Sciatic nerve (tissue), 2 donors: Measurements from ENCODE around the gene CYSRT1. TPM values are rescaled to one million over a fixed set of nuclear protein-coding genes. Genes with fewer than 3 reads are reported as not detected.
"Not testable (repeated sequence)": the region's sequence is repeated elsewhere in the genome, so short reads cannot be mapped to it uniquely, and the experiment has no call there.

Experiments used
- ATAC-seq: fragments of 200-7000 bp; cut with Tn5 transposase; one replicate; pipeline ENCODE4 v1.9.1; 2020; ENCODE audit warnings: mild to moderate bottlenecking, moderate library complexity
- DNase-seq: peaks from one replicate; pipeline ENCODE4 v3.0.0-alpha.2; 2020; ENCODE audit warnings: low spot score
- intact Hi-C: fragments of 100-400 bp; cut with DNase I; formaldehyde crosslinking; loops from one replicate; pipeline ENCODE4 v1.14.2; 2022
- total RNA-seq: library from RNA; stranded (reverse); fragmentation: NEBNext Ultra II Directional; extraction: Animal tissue kit (Norgen Biotek cat#: 25700); gene quantifications from one replicate; pipeline ENCODE4 v1.2.1, GENCODE V29; 2021
- donor health status: DM: no; HTN: no; CAD: no.
- donor health status: DM: no; HTN: no; CAD: no.

Gene CYSRT1
- total RNA-seq, 1 donor from 2014 or later: not detected

DNA sequence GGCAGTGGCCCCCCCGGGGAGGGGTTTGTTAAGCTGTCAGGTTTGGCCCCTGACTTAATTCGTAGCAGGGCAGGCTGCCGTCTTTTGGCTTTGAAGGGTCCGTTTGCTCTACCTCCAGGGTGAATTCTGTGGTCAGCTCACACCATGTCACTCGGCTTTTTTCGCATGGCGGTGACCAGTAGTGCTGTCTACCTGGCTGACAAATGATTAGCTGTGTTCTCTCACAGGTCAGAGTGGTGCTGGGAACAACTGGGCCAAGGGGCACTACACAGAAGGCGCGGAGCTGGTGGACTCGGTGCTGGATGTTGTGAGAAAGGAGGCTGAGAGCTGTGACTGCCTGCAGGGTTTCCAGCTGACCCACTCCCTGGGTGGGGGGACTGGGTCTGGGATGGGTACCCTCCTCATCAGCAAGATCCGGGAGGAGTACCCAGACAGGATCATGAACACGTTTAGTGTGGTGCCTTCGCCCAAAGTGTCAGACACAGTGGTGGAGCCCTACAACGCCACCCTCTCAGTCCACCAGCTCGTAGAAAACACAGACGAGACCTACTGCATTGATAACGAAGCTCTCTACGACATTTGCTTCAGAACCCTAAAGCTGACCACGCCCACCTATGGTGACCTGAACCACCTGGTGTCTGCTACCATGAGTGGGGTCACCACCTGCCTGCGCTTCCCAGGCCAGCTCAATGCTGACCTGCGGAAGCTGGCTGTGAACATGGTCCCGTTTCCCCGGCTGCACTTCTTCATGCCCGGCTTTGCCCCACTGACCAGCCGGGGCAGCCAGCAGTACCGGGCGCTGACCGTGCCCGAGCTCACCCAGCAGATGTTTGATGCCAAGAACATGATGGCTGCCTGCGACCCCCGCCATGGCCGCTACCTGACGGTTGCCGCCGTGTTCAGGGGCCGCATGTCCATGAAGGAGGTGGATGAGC lies 17.6 kb downstream of the CYSRT1 start:
- ATAC-seq: no peak
- intact Hi-C loops: no loop called here
- no peak for DNase-seq

DNA sequence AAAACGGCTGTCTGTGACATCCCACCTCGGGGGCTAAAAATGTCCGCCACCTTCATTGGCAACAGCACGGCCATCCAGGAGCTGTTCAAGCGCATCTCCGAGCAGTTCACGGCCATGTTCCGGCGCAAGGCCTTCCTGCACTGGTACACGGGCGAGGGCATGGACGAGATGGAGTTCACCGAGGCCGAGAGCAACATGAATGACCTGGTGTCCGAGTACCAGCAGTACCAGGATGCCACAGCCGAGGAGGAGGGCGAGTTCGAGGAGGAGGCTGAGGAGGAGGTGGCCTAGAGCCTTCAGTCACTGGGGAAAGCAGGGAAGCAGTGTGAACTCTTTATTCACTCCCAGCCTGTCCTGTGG lies 18.3 kb downstream of the CYSRT1 start:
- intact Hi-C loops, ATAC-seq, DNase-seq: not testable (repeated sequence)

DNA sequence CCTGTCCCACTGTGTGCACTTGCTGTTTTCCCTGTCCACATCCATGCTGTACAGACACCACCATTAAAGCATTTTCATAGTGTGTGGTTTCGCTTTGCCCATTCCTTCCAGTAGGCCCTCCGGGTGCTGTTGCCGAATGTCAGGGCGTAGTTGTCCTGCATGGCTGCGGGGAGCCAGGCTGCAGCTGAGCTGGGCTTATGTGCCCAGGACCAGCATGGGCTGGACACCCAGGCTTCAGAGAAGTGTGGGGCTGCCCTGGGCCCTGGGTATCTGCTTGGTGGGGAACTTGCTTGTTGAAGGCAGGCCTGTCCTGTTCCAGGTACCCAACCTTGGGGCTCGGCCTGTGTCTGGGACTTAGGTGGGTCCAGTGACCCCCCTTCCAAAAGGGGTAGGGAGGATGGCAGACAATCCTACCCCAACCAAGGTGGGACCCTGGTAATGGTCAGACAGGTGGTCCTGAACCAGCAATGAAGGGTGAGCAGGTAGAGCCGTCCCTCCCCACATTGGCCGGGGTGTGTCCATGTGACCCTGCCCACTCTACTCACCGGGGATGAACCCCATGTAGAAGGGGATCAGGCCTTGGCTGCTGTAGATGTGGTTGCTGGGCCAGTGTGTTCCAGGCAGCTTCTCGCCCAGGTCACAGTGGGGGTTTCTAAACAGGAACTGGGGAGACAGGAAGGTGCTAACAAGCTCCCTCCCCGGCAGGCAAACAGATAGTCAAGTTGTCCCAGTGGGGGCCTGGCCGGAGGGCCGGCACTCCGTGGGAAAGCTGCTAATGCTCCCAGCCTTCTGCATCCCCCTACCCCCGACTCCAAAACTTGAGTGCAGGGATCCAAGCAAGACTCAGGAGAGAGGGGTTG lies 18.9 kb downstream of the CYSRT1 start:
- DNase-seq: no peak
- no peak for ATAC-seq
- intact Hi-C loops: no loop called here

DNA sequence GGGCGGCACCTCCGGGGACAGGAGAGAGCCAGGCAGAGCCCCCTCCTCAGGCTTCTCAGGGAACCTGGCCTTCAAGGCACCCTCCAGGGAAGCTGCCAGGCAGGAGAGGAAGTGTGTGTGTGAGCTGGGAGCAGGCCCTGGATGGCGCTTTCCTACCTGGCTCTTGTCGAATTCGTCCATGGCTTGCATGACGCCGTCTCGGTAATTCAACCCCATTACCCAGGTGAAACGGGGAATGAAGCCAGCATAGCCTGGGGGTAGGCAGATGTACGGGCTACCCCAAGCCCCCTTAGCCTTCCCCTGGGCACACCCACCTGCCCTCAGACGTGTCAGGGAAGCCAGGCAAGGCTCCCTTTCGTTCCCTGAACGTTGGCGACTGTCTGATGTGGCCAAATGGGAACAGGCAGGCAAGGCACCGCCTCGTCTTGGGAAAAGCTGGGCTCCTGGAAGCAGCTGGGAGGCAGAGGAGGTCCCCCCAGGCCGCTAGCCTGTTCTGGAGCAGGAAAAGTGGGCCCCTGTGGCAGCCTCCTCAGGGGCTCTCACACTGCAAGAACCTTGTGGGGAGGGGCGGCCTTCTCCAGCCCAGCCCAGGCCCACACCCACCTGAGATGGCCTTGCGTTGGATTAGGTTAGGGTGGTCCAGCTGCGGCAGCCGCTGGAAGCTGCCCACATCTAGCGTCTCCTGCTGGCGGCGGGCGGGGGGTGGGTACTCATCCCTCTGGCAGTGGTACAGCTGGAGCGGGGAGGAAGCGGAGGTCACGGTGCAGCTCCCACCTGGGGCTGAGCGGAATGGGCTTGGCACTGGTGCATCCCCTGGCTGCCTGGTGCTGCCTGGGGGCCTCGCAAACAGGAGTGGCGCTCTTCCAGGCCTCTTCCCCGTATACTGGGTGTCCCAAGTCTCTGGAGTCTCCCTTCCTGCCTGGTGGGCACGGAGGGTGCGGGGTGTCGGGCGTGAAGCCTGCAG lies 19.8 kb downstream of the CYSRT1 start:
- ATAC-seq: no peak

DNA sequence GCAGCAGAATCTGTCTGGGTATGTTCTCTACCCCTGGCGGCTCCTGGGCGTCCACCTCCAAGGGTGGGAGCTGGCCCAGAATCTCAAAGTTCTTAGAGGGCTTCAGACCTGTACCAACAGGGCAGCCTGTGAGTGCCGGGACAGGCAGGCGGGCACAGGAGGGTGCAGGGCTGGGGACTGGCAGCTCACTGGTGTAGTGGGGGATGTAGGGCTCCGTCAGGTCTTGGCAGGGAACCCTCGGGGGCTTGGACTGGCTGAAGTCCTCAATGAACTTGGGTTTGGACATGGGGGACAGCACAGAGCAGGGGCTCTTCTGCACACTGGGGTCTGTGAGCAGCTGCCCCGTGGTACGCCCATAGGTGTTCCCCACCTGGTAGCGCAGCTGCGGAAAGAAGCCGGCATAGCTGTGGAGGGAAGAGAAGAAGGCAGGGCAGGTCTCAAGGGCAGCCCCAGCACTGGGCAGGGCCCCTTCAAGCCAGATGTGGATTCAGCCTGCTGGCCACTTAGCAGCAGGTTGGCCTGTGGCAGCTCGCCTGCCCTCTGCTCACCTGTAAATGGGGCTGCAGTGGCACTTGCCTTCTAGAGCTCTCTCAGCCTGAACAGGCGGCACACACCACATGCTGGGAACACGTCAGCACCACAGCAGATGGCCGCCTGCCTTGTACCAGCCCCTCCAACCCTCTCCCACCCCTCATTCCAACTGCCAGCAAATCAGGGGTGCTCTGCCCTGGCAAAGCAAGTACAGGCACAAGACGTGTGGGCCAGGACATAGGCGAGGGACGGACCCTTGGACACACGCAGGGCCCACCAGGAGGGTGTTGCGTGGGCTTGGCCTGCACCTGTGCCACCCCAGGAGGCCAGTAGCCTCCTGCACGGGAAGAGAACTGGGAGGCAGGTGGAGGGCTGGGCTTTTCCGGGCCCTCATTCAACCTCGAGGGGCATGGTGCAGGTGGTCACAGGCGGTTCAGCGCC lies 20.8 kb downstream of the CYSRT1 start:
- intact Hi-C loops: no loop called here
- ATAC-seq (no peak), DNase-seq (no peak)

More for the DNA sequence above, 19.8 kb downstream of the CYSRT1 start:
- intact Hi-C loops: no loop called here
- DNase-seq: no peak

DNA sequence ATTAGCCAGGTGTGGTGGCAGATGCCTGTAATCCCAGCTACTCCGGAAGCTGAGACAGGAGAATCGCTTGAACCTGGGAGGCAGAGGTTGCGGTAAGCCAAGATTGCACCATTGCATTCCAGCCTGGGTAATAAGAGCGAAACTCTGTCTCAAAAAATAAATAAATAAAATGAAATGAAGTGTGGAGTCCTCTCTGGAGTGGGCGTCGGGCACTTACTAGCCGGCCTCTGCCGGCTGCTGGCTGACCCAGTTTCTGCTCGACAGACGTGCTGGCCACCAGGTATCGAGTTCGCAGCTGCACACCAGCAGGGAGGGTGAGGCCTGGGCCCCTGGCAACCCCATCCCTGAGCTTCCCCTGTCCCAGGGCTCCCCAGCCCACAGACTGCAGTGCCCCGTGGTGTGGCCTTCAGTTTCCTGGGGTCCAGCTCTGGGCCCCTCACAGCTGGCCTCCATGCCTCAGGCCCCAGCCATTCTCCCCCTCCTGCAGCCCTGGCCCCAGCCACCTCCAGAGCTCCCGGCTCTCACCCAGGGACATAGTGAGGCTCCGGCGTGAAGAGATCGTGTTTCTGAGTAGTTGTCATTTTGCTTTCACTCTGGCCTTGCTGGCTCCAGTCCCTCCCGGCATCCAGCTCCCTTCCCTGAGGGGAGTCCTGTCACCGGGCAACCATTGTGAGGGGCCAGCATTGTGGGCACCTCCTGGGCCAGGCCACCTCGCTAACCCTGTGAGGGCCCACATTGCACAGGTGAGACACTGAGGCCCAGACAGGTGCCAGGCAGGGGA lies 22.4 kb downstream of the CYSRT1 start:
- ATAC-seq (no peak), DNase-seq (no peak)

DNA sequence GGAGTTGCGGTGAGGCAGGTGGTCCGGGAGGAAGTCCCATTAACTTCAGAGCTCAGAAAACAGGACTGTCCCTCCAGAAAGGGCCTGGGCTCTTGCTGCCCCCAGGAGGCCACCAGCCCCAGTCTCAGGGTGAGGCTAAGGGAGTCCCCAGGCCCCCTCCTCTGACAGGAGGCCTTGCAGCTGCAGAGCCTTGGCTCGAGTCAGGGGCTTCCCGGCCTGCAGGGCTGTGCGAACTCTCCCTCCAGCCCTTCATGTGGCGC lies 22.9 kb downstream of the CYSRT1 start:
- ATAC-seq (no peak), DNase-seq (no peak)
- intact Hi-C loops: no loop called here

More for the DNA sequence above, 22.4 kb downstream of the CYSRT1 start:
- intact Hi-C loops: no loop called here

DNA sequence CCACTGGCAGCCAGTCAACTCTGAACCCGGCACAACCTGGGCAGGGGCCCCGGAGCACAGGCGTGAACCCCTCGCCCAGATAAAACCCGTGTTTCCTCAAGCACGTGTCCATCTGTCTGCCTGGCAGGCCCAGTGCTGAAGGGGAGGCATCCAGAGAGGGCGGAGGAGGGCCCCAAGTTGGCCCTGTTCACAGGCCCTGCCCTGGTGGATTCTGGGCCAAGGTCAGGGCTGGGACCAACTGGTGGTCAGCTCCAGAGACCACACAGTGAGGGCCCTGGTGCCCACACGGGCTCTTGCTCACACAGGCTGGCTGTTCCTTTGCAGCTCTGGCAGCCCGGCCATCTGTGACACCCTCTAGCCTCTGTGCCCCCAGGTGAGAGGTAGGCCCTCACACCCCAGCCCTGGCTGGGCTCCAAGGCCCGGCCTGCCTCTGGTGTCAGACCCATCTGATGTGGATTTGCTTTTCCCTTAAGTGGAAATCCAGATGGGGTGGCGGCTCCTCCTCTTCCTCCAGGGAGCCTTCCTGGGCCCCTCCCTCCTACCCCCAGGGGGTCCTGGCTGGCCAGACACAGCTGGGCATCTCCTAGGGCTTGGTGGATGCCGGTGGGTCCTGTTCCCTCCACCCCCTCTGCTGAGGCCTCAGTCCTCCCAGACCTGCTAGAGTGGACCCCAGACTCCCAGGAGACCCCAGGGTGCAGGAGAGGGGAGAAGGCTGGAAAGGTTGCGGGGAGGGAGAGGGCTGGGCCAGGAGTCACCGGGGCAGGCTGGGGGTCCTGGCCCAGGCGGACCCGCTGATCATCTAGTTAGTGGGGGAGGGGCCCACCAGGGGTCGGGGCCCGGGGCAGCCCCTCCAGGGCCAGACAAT lies 25.6 kb downstream of the CYSRT1 start:
- DNase-seq (no peak), ATAC-seq (no peak)
- intact Hi-C loops: no loop called here

DNA sequence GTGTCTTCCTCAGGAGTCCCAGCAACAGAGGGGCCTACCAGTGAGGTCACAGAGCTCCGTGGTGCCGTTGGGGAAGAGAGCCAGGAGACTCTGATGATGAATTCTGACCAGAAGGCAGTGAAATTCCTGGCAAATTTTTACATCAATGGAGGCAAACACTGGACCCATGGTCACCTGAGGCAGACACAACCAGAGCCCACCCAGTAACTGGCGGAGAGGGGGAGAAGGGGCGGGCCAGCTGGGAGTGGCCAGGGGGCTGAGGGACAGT lies 26.2 kb downstream of the CYSRT1 start, which contains the start of gene STPG3:
Gene STPG3 (plus strand): TSS at position 93 of the 268 bp plus-strand sequence. CDS start 1 bp downstream, at position 94.
- DNase-seq (no peak), ATAC-seq (no peak)
- intact Hi-C loops: no loop called here

DNA sequence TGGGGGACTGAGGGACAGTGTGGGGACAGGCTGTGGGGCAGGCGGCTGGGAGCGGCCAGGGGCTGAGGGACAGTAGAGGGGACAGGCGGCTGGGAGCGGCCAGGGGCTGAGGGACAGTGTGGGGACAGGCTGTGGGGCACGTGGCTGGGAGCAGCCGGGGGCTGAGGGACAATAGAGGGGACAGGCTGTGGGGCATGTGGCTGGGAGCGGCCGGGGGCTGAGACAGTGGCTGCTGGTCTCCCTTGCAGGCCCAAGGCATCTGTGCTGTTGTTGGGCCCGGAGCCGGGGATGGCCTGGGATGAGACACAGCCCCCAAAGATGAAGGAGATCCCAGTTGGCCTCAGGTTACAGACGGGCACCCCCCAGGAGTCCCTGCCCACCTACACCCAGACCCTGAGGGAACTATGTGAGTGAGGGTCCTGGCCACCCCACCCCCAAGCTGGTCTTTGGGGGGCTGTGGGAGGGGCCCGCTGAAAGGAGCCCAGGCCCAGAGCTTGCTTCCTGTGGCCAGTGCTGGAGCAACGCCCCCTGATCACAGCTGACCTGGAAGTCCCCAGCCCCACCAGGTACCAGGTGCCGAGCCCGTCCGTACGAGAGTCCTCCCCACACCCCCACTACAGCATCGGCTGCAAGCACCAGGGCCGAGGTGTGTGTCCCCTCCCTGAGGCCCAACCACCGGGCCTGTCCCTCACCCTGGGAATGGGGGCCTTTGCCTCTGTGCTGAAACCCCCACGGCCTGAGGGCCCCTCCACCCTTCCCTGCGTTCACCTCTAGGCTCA lies 26.7 kb downstream of the CYSRT1 start:
- intact Hi-C loops: no loop called here
- DNase-seq (no peak), ATAC-seq (no peak)

DNA sequence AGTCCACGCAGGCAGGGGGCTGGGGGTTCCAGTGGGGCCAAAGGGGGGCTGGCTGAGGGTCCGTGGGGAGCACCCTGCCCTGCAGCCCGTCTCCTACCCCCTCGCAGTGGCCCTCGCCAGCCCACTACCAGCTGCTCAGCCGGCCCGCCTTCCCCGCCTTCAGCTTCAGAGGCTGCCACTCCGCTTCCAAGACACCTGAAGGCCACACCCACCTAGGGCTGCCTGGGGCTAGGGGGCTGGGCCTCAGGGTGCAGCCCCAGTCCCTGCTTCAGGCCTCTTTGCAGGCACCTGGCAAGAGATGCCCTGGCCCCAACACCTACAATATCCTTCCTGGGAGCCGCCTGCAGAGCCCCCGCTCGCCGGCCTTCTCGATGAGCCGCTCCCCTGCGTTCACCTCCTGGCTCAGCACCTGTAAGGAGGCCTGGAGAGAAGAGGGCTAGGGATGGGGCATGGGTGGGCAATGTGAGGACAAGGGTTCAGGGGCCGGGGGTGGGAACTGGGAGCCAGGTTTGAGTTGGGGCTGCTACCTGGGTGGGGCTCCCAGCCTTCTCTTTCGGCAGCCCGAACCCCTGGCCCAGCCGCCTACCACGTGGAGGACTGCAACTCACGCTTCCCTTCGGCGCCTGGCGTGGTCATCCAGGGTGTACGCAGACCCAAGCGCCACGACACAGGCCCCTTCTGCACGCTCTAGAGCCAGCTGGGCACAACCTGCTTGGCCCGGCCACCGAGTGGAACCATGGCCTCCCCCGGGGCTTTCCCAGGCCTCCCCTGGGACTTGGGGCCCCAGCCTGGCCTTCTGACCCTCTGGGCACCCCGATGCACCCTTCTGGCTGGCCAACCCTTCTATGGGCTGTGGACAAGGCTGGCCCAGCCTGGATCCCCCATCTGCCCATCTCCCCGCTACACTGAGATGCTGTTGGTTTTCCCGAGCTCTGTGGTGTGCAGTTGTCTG lies 27.9 kb downstream of the CYSRT1 start:
- DNase-seq: no peak
- ATAC-seq: no peak
- intact Hi-C loops: no loop called here

DNA sequence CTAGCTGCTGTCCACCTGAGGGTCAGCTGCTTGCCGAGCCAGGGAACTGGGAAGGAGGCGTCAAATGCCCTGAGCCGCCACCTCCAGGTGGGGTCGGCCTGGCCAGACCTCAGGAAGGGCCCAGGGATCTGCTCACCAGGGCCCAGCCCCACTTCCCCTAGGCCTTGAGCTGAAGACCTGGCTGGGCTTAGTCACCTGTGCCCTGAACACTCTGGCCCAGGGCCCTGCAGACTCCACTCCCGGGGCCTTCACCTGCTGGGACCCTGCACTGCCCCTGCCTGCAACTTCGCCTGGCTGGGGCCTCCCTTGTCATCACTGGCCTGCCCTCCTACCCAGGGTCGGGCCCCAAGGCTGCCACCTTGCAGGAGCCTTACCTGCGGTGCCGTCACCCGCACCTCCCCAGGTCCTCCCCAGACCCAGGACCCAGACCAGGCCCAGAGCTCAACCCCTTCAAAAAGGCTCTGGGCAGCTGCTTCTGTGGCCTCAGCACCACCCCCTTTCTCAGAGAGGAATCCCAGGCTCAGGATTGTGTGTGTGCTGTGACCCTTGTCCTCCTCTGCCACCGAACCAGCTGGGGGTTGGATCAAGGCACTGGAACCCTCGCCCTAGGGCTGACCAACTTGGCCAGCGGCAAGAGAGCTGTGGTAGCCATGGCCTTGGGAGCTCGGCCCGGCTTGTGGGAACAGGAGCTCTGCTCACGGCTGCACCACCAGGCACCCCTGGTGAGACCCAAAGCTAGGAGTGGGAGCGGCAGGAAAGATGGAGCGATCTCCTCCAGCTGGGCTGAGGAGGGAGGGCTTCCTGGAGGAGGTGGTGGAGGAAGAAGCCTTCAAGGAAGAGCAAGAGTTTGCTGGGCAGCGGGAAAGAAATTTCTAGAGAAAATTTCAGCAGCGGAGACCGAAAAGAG lies 29.0 kb downstream of the CYSRT1 start:
- ATAC-seq (peak; percentile 1), DNase-seq (no peak)
- intact Hi-C loops: no loop called here

DNA sequence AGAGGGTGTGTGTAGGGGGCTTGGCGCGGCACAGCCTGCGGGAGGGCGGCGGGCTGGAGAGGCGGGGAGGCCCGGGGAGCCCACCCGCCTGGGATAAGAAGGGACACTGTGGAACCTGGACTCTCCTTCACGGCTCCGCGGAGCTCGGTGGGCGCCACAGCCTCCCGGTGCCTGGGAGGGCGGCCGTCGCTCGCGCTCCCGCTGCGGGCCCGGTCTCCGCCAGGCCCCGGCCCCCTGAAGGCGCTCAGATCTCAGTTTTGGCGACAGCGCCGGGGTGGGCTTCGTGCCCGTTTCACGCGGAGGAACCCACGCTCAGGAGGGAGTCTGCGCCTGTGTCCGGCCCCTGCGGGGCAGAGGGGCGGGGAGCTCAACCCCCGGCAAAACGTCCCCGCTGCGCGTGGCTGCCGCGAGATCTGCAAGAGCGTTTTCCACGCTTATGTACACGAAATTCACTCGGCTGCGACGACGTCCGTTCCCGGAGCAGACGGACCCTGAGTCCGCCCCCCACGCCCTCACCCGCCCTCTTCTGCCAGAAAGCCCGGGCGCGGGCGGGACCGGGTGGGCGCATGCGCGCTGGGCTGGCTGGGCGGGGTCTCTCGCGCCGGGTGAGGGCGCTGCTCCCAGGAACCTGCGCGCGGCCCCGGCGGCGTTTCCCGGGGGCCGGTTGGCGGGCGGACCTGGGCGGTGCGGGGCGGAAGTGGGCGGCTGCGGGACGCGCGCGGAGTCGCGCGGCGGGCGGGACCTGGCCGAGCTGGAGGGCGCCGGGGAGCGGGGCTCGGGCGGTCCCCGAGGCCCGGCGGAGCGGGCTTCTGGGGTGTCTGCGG lies 29.9 kb downstream of the CYSRT1 start, which contains the start of gene NELFB:
Gene NELFB (plus strand): TSS at position 704 of the 824 bp plus-strand sequence.
- ATAC-seq (peak; percentile 89), DNase-seq (peak; percentile 96)
- intact Hi-C loops: no loop called here
